NCI-H526 treated with DMSO at 0.1 percent for 48 hours (cell line): ENCODE measurements around the gene VPS13C.

Experiments
- DNase-seq: peaks from one replicate; lab custom pipeline; 2025; lab: John Stamatoyannopoulos, UW

VPS13C gene

DNA sequence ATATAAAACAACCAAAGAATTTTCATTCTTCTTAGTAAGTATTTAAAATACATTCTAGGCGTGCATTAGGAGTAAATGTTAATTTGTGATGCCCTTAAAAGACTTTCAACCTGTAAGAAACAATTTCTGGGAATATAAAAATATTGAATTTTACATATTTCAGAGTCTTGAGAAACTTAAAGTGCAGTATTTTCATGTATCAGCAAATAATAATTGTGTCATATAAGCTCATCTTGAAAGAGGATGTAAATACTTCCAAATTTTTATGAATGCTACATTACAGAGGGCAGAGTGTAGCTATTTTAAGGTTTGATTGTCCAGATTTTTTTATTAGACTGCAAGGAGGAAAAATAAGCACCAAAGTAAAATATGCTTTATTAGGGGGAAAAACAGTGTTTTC is 207.1 kb downstream of the VPS13C start:
- DNase-seq: no peak

DNA sequence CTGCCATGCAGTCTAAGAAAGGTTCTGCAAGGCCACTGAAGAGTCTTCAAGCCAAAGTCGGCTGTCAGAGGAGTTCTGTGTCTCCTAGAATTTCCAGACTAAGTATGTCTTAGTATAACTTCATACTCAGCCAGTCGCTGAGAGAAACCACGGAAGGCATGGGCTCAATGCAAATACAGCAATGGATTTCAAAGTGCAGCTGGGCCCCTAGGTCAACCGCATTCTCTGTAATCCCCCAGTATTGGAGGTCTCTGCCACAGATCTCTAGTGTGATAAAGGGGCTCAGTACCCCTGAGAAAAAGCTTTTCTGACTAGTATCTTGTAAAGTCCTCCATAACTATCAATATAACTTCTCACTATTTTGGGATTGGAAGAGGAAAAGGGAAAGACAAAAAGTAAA is 208.3 kb downstream of the VPS13C start:
- no peak for DNase-seq

DNA sequence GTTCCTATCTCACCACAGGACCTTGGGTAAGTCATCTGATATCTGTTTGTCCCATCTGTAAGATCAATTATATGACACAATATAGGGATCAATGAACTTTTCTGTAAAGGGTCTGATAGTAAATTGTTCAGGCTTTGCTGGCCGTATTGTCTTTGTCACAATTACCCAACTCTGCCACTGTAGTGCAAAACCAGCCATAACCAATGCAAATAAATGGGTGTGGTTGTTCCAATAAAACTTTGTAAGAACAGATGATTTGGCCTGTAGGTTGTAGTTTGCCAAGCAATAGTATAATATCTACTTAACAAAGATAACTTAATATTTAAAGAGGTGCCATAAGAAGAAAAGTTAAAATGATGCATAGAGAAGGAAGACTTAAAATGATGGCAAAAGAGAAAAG is 210.8 kb downstream of the VPS13C start:
- DNase-seq: no peak

DNA sequence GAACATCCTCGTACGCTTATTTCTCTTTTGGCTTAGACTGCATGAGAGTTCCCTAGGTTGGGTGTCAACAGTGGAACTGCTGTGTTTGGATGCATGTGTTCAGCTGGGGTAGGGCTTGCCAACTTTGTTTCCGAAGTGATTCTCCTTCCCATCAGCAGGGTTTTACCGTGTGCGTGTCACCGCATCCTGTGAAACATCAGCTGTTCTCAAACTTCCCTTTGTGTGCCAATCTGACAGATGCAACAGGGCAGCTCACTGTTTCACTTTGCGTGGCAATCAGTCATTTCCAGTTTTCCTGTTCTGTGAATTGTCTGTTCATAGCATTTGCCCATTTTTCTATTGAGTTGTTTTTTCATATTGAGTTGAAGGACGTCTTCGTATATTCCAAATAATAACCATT is 218.8 kb downstream of the VPS13C start:
- DNase-seq: no peak

DNA sequence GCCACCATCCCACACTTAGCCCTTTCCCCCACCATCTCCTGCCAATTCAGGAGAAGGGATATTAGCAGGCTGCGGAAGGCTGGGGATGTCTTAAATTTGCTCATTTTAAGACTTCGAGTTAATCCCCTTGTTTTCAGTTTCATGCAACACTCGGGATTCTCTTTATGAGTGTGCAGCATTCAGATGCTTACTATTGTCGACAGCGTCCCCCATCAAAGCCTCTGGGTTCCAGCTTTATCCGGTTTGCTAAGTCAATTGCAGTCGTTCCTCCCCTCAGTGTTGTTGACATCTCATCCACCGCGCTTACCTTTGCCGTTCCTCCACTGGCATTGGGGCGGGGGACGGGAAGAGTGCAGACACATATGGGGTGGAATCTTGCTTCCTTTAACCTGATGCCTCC is 220.2 kb downstream of the VPS13C start:
- no peak for DNase-seq

DNA sequence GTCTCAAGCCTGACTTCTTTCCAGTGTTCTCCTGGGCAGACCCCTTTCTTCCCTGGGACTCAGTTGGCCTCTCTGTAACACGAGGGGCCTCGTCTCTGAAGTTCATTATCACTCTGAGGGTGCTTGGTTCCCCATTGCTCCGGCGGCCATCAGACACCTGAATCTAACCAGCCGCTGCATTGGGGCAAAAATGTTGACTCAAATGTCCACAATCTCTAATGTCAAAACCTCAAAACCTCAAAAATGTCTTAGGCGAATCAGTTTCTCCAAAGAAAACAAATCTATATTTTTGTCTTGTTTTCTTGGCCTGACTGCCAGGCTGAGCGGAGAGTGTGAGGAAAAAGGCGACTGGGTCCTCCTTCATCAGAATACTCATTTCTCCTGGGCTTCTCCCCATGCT is 220.7 kb downstream of the VPS13C start:
- DNase-seq: no peak

DNA sequence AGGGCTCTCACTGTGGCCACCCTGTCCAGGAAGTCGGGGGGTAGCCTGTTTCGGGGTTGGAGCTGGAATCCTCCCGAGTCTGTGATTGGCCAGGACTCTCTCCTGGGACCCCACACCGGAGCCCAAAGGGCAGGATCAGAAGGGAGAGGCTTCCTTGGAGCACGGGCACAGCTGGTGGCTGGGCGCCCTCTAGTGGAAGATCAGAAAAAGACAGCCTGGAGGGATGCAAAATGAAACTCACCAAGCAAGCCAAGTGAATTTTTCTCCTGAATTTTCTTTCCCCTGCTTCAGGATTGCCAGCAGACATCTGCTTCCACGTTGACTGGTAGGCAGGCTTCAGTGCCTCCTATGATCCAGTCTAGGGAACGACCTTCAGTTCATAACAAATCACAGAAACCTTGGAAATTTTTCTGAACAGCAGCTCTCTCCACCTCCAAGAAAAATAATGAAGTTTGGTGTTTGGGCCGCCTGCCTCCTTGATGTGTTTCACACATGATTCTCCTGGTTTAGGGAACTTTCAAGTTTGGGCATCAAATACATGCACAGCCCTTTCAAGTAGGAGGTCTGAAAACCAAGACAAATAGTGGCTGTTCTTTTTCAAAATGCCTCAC is 224.6 kb downstream of the VPS13C start:
- peak; percentile 24 for DNase-seq

DNA sequence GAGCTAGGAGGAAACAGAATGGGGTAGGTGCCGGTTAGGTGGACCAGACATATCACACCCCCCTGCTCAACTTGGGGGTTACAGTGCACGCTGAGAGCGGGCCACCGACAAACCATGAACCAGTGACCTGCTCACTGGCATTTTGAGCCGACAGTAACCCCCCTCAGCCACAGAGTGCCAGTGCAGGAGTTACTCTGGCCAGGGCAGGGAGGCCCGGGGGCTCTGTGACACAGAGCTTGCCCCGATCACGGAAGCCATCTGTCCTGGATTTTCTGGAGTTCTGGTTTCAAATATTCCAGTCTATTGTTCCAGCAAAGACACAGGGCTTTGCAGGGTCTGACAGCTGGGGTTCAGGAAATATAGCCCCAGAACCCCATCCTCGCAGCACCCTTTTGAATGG is 225.2 kb downstream of the VPS13C start:
- no peak for DNase-seq

DNA sequence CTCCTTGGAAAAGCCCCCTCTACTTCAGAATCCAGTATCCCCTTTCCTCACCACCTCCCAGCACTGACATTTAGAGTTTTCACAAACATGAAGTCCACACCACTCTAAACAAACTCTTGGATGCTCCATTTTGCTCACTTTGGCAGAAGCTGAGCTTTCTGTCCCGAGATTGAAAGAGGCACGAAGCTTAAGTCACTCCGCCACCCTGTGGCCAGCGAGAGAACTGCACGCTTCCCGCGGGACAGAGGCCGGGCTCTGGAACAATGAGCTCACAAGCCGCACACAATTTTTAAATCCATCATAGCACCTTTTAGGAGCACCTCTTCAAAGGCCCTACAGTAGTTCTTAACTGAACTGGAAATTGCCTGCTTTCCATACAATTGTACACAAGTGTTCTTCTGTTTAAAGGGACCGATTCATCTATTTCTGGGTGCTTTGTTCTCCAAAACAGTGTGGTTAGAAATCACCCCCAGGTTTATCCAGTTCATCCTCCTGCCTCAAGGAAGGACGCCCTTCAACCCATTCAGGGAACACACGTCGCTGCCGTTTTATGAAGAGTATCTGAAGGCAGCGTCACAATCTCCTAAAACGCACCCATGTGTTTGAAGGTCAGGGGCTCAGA is 226.1 kb downstream of the VPS13C start:
- DNase-seq: peak; percentile 17

DNA sequence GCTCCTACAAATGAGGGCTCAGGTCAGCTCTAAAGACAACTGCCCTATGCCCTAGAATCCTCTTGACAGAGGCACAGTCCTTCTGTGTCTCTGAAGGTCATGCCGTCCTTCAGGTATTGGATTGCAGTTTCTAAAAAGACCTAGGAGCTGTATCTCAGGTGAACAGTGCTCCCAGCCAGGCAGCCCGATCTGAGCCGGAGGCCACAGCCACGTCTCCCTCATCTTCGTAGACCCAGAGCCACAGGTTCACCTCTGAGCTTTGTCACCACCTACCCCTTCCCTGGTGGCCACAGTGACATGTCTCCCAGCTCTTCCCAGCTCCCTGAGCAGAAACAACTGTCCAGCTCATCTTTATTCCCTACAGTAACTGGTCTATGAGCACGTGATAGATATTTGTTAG is 228.0 kb downstream of the VPS13C start:
- no peak for DNase-seq

DNA sequence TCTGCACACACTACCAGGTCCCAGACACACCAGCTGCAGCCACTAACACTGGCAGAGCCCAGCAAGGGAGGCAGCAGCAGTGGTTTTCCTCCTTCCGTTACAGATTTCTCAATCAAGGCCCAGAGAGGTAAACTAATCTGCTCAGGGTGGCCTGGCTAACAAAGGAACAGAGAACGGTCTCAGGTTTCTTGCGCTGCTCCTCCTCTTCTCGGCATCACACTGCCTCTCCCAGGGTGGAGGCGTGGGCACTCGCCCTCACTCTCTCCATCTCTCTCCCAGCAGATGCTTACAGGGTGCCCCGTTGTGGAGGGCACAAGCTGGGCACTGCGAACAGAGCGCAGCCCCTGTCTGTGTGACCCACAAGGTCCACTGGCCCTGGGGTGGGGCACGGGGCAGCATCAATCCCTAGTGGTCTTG is 228.7 kb downstream of the VPS13C start:
- DNase-seq: no peak

DNA sequence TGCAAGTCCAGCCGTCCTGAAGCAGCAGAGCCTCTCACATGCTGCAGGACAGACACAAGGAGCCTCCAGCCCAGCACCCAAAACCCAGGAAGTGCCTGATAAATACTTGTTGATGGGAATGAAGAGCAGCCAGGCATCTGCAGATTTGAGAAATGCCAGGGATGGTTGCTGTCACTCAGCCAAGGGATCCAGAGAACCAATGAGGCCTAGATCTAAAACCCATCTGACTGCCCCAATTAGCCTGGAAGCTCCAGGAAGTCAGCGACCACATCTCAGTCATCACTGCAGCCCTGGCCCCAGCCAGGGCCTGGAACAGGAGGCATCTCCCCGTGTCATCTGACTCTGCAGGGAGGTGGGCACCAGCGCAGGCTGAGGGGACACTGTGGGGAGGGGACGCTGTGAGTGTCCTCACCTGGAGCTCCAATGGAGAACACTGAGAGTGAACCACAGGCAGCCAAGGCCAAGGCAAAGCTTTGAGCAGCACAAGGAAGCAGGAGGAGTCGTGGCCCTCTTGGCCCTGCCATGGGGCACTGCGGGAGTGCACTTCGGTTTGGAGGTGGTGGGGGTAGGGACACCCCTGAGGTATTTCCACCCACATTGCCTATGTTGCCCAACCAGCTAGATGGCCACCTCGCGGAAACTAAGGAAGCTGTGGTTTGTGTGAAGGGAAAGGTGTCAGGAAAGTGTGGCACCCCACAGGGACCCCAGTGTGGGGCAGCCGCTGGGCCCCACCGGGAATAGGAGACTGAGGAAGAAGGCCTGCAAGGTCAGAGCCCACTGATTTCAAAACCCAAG is 229.5 kb downstream of the VPS13C start:
- DNase-seq: no peak

DNA sequence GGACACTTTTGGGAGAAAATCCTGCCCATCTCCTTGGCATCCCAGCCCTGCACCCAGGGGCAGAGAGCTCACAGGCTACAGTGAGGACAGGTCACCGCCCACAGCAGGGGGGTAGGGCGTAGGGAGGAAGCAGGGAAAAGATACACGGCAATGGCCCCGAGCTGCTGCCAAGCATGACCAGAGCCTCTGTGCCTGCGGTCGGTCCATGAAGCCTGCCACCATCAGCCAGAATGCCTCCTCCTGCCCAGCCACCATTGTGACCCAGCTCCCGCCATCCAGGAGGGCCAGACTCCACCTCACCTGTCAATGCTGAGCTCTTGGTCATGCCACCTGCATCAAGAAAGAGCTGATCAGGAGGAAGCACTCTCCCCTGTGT is 230.7 kb downstream of the VPS13C start:
- DNase-seq: no peak

DNA sequence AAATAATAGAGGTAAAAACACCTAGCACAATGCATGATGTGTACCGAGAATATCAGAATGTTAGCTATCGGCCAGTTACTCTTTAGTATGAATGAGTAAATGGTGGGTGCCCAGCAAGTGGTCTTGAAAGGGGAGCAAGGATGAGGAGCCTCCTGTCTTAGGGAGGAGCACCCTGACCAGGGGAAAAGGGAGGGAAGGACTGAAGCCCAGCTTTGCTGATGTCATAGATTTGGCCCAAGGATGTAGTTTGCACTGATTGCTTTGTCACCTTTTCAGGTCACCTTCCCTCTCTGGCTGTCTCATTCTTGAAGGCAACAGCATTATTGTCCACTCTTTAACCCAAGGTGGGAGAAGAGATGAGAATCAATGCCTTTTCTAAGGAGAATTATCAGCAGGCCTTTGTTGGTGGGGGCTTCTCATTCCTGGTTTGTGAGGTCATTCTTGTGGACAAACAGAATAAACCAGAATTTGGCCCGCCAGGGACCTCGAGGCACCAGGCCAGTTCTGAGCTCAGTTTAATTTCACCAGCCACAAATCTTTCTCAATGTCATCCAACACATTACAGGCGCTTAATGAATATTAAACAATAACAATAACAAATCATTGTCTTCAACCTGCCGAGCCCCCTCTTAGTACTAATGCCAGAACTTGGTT is 231.3 kb downstream of the VPS13C start:
- DNase-seq: no peak

DNA sequence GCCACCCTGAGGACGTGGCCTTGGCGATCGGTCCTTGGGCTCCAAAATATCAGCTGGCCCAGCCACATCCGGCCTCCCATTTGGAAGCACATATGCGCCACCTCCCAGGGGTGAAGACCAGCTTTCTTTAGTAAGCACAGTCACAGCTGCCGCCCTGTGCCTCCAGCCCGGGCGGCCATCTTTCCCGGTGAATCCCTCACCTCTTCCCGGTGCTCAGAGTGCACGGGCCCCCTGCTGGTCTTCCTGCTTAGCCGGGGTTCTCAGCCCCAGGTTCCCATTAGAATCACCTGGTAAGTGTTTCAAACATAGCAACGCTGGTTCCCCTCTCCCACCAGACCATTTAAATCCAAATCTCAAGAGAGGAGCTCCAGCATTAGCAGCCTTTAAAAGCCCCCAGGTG is 232.2 kb downstream of the VPS13C start:
- DNase-seq: no peak

DNA sequence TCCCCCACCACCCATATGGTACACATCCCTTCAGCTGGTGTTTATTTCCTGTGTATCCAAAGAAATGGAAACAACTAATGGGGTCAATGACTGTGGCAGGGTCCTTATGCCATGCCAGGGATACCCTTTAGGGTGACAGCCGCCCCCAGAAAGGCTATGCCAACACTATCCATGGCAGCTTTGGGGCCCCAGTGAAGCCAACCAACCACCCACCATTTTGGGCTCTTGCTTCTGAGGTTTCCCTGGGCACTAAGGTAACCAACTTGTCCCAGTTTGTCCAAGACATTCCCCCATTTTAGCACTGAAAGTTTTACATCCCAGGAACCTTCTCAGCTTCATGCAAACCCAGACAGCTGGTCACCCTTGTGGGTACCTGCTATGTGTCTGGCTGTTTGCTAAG is 233.1 kb downstream of the VPS13C start:
- DNase-seq: no peak

DNA sequence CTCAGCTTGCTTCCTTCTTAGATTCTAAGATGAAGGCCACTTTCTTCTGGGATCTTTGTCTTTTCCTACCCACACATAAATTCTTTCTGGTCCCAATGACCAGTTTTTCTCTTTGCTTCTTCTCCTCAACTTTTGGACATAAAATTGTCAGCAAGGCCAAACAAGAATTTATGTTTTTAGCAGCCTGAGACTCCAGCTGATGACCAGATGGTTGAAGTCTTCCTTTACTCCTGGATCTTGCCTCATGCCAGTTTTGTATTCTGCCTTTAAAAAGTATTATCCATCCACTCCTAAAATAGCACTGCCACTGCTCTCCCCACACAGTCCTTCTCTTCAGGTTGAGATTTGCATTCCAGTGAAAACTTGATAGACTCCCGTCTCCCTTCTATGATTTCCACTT is 236.0 kb downstream of the VPS13C start:
- no peak for DNase-seq

DNA sequence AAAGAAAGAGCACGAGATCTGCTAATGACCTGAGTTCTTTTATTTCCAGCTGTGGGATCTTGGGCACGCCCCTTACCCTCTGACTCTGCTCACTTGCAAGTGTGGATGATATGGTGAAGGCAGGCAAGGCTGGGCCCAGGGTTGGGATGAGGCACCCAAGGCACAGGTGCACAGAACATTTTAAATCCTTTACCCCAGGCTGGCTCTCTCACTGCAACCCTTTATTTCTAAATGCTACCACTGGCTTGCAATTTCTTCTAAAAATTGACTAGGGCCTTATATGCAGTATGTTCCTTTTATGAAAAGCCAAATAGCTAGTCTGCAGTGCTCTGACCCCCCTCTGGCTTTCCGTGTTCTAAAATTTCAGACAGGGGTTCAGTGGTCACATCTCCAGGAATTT is 237.7 kb downstream of the VPS13C start:
- DNase-seq: no peak

DNA sequence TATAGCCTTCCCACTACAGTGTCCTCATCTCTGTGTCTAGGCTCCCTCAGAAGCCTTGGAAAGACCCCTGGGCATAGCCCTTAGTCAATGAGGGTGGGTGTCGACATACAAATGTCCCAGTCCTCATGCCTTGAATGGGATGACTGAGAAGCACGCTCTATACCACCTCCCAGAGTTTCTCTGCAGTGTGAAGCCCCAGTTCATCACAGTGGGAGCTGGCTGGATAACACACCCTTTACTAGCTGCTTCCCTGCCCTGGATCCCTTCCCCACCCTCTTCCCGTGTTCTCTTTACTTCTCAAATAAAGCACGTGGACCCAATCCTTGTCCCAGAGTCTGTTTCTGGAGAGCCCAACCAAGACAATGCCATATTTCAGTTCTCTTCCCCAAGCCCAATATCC is 239.3 kb downstream of the VPS13C start:
- DNase-seq: no peak

DNA sequence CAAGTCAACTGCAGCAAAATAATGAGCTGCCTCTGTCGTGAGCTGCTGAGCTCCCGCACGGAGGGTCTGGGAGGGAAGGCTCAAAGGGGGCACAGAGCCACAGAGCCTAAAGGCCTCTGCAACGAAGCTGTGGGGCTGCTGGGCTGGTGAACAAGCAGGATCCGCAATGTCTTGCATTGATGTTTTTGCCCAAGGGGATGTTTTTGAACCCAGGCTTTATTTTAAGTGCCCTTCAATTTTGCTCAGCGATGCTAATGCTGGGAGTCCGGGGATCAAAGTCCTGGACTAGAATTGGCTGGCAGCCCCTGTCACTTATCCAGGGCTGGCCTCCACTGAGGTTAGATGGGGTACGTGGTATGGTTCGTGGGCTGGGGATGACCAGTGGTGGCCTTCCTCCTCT is 240.0 kb downstream of the VPS13C start:
- no peak for DNase-seq

DNA sequence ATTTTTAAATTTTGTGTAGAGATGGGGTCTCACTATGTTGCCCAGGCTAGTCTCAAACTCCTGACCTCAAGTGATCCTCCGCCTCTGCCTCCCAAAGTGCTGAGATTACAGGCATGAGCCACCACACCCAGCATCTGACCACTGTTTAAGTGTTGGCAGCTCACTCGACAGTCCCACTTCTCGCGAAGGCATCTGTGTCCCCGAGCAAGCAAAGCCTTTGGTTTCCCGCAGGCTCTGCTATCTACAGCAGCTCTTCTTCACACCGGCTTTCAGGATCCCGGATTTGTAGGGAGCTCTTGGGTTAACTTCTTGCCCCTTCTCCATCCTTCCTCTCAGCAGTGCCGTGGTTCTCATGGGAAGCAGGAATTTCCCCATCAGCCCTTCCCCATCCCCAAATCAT is 240.9 kb downstream of the VPS13C start:
- no peak for DNase-seq

DNA sequence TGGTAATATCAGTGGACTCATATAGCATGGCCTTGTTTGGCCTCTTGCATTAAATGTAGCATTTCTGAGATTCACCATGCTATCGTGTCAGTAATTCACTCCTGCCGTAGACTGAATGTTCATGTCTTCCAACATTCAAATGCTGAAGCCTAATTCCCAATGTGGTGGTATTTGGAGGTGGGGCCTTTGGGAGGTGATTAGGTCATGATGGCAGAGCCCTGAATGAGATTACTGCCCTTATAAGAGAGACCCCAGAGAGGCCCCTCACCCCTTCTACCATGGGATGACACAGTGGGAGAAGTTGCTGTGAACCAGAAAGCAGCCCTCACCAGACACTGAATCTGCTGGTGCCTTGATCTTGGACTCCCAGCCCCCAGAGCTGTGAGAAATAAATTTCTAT is 241.4 kb downstream of the VPS13C start:
- no peak for DNase-seq

DNA sequence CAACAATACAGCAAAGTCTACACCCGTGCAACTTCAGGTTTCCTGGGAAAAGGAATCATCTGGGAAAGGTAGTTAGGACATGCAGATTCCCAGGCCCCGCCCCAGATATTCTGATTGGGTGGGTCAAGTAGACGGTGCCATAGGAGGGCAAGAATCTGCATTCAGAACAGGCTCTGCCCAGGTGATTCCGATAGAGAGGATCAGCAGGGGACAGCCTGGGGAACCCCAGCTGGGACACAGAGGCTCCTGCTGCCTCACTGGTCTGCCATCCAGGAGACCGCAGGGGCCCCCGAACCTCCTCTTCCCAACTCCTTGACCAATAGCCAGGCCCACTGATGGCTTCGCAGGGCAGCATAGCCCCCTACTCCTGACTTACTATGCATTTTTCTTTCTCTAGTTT is 243.4 kb downstream of the VPS13C start:
- DNase-seq: no peak
